Stomach (tissue), 9 donors: ENCODE results near the gene TGFBR3L. TPM values are rescaled to one million over a fixed set of nuclear protein-coding genes. Genes with fewer than 3 reads are reported as not detected.
"Not testable (repeated sequence)": the region's sequence is repeated elsewhere in the genome, so short reads cannot be mapped to it uniquely, and the experiment has no call there.

Experiments
- DNase-seq, 2 donors: peaks; one replicate each; pipeline versions ENCODE4 v3.0.0 to v3.0.0-alpha.2; 2013 to 2019
- H3K27ac ChIP-seq, 5 donors: fragments of 200-600 bp in 4 of 5; sonication (generic) in 4 of 5; one replicate each; pipeline ENCODE4 v1.5.1; 2013 to 2019; ENCODE audit warnings: mild to moderate bottlenecking in 1 of 5, moderate library complexity in 1 of 5
- H3K27me3 ChIP-seq, 3 donors: fragments of 200-600 bp; sonication (generic); one replicate each; pipeline ENCODE4 v1.5.1; 2017 to 2019; ENCODE audit warnings: mixed run types in 1 of 3
- H3K36me3 ChIP-seq, 4 donors: fragments of 200-600 bp; sonication (generic); 1 replicate in 3 of 4; 2 replicates in 1 of 4; pipeline ENCODE4 v1.5.1; 2016 to 2019
- H3K4me1 ChIP-seq, 4 donors: fragments of 200-600 bp; sonication (generic); one replicate each; pipeline ENCODE4 v1.5.1; 2016 to 2019
- H3K4me3 ChIP-seq, 4 donors: fragments of 200-600 bp; sonication (generic) in 3 of 4; one replicate each; pipeline ENCODE4 v1.5.1; 2016 to 2019; ENCODE audit warnings: mild to moderate bottlenecking in 1 of 4
- H3K9me3 ChIP-seq, 4 donors: fragments of 200-600 bp; sonication (generic); one replicate each; pipeline ENCODE4 v1.5.1; 2016 to 2019
- EP300 ChIP-seq: sonication (generic); formaldehyde crosslinking; IDR thresholded peaks from one replicate; pipeline ENCODE4 v1.6.1; 2017; ENCODE audit warnings: antibody characterized with exemption
- POLR2A ChIP-seq, 4 donors: fragments of 450-650 bp; IDR thresholded peaks; one replicate each; pipeline ENCODE4 v1.6.1; 2016; ENCODE audit warnings: antibody characterized with exemption in 4 of 4, control low read depth in 2 of 4, mild to moderate bottlenecking in 1 of 4, moderate library complexity in 1 of 4
- POLR2AphosphoS5 ChIP-seq, 3 donors: sonication (generic); formaldehyde crosslinking; IDR thresholded peaks; one replicate each; pipeline ENCODE4 v1.6.1; 2016; ENCODE audit warnings: antibody characterized with exemption in 3 of 3
- WGBS, 5 donors: extraction: QIAGEN DNeasy Blood & Tissue Kit in 3 of 5; methylation state at CpG; one replicate each; pipeline versions ENCODE4 v1.1.5 to v1.1.7; 2013 to 2018; 5-methylcytosine and 5-hydroxymethylcytosine counted together
- intact Hi-C: fragments of 100-400 bp; cut with DNase I; formaldehyde crosslinking; loops from one replicate; pipeline ENCODE4 v1.15.1; 2023; ENCODE audit warnings: low total_unique reads
- polyA plus RNA-seq, 3 donors: library from polyadenylated mRNA; stranded (reverse); fragments of 200-250 nt; gene quantifications; one replicate each; pipeline ENCODE4 v1.2.3, GENCODE V29; 2013
- total RNA-seq, 5 donors: library from RNA; depleted of rRNA; stranded (reverse); fragments of >200 nt; gene quantifications; one replicate each; pipeline versions ENCODE4 v1.1.0 to v1.2.3, GENCODE V29; 2014 to 2016
- TF ChIP-seq, protein P1 (sequence below), 7 experiments: fragments of 450-650 bp in 4 of 7; fragments of 200-600 bp in 3 of 7; sonication (generic) in 3 of 7; IDR thresholded peaks; one replicate each; pipeline ENCODE4 v1.5.1; 2016 to 2019; ENCODE audit warnings: antibody characterized with exemption in 7 of 7, control low read depth in 2 of 7, mild to moderate bottlenecking in 1 of 7
- donor health status: healthy with polysubstance abuse.
- donor health status: Bipolar disorder and iron deficiency.
- donor health status: healthy.

Gene TGFBR3L
- total and polyA plus RNA-seq, 8 donors: 1.5 TPM; not detected in 7

DNA sequence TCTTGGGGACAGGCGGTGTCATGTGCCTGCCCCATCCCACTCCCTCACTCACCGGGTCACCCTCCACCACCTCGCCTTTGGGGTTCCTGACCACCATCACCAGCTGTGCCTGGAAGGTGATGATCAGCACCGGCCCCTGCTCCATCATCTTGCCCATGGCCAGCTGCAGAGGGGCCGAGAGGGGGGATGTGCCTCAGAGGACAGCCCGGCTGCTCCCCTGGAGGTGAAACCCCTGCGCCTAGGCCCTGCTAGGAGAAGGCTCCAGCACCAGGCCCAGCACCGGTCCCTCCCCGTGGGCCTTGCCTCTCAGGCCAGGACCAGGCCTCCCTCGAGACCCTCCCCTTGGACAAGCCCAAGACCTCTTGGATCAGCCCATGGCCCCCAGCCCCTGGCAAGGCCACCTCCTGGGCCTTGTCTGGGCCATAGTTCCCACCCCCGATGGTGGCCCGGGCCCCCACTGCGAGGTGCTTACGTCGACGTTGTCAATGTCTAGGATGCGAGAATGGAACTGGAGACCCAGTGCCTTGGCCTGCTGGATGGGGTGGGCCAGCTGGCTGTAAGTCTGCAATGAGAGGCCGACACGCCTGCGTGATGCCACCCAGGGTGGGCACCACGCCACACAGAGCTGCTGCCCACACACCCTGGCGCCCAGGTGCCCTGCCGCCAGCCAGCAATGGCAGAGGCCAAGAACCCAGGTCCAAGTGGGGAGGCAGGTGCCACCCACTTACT, 13.1 kb downstream of the TGFBR3L start:
- Histone ChIP-seq H3K27me3 (peaks cover 0 to 12% (median 9%) of the 10 kb centered on the region in 3 donors), H3K4me3 (no peak overlapping the region), H3K4me1 (peaks cover 33 to 86% (median 56%) of the 10 kb centered on the region in 4 donors), H3K9me3 (no peaks in the 10 kb centered on the region), H3K36me3 (peaks cover 23 to 39% (median 37%) of the 10 kb centered on the region in 4 donors), H3K27ac (peak overlapping the region in 4 of 5 donors; percentile 57 to 89 (median 82))
- TF ChIP-seq POLR2AphosphoS5 (IDR thresholded peaks at IDR 0.05) (no peak), POLR2A (IDR thresholded peaks at IDR 0.05) (no peak)
- peak in 1 of 2 donors; percentile 21 for DNase-seq
- intact Hi-C loops: loop anchor here (10.0 kb wide), 1 partner anchor 73 kb away; no protein-coding TSS in a partner anchor
- 88 to 93% (median 91%) methylated on average over 11 to 23 of the region's 23 CpGs for WGBS, 5 donors

DNA sequence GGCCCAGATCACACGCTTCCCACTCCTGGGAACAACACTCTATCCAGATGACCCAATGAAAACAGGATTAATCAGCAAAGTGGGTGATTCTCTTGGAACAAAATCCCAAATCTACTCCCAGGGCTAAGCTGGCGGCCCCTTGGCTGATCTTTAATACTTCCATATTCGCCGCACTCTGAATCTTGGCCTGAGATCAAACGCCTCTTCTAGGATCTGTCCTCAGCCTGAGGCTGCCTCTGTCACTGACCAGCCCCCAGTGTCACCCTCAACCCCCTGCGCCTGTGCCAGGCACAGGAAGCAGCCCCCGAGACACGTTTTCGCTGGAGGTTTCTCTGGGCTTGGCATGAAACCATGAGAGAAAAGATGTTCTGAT, 13.7 kb downstream of the TGFBR3L start:
- 60 to 85% (median 72%) methylated on average over 9 of the region's 9 CpGs for WGBS, 5 donors
- intact Hi-C loops: loop anchor here (10.0 kb wide), 1 partner anchor 74 kb away; no protein-coding TSS in a partner anchor
- Histone ChIP-seq H3K9me3 (no peaks in the 10 kb centered on the region), H3K27me3 (peaks cover 0 to 12% (median 9%) of the 10 kb centered on the region in 3 donors), H3K4me1 (peaks cover 33 to 80% (median 56%) of the 10 kb centered on the region in 4 donors), H3K27ac (peak overlapping the region in 4 of 5 donors; percentile 57 to 89 (median 82)), H3K4me3 (no peak overlapping the region), H3K36me3 (peaks cover 26 to 39% (median 37%) of the 10 kb centered on the region in 4 donors)
- DNase-seq: peak in 1 of 2 donors; percentile 20
- TF ChIP-seq POLR2A (IDR thresholded peaks at IDR 0.05): no peak
- no peak for TF ChIP-seq EP300
- TF ChIP-seq, protein P1, sequence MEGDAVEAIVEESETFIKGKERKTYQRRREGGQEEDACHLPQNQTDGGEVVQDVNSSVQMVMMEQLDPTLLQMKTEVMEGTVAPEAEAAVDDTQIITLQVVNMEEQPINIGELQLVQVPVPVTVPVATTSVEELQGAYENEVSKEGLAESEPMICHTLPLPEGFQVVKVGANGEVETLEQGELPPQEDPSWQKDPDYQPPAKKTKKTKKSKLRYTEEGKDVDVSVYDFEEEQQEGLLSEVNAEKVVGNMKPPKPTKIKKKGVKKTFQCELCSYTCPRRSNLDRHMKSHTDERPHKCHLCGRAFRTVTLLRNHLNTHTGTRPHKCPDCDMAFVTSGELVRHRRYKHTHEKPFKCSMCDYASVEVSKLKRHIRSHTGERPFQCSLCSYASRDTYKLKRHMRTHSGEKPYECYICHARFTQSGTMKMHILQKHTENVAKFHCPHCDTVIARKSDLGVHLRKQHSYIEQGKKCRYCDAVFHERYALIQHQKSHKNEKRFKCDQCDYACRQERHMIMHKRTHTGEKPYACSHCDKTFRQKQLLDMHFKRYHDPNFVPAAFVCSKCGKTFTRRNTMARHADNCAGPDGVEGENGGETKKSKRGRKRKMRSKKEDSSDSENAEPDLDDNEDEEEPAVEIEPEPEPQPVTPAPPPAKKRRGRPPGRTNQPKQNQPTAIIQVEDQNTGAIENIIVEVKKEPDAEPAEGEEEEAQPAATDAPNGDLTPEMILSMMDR (IDR thresholded peaks at IDR 0.05): no peak
- no peak for TF ChIP-seq POLR2AphosphoS5 (IDR thresholded peaks at IDR 0.05)

DNA sequence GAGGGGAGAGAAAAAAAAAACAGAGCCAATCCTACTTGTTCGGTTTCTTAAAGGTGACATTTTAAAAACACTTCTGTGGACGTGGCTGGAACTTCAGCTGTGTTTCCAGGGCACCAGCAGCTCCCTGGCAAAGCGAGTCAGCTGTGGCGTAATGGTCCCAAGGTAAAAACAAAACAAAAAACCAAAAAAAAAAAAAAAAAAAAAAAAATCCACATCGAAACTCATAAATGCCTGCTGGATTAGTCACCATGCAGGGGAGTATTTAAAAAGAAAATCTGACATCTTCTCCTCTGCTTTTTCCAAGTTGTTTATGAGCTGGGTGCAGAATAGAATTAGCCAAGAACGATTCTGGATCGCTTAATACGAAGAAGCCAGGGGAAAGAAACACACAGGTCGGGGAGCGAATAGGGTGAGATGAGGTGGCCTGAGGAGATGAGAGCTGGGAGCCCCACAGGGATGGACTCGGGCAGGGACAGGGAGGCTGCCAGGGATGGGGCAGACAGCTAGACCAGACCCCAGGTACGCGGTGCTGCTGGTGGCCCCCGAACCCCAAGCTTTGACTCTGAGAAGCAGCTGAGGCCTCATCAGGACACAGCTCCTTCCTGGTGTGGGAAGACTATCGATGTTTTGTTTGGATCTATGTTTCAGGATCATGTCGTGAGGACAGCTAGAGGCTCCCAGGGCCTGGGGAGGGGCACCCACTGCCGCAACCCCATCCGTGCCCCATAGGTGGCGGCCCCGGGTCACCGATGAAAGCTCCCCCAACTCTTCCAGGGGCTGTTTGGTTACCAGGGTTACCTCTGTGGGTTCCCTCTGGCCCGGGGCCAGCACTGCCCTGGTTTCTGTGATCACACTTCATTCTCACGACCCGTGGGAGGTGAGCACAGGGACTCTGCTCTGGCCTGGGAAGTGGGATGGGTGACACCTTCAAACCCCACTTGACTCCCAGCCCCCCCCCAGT, 14.4 kb downstream of the TGFBR3L start:
- no peak overlapping the region for H3K4me3 ChIP-seq
- H3K9me3 ChIP-seq: no peaks in the 10 kb centered on the region
- peaks cover 0 to 12% (median 9%) of the 10 kb centered on the region in 3 donors for H3K27me3 ChIP-seq
- peak in 1 of 2 donors; percentile 70 for DNase-seq
- intact Hi-C loops: loop anchor here (10.0 kb wide), 1 partner anchor 74 kb away; no protein-coding TSS in a partner anchor
- WGBS, 5 donors: 51 to 69% (median 58%) methylated on average over 18 to 24 of the region's 24 CpGs
- TF ChIP-seq, protein P1 (IDR thresholded peaks at IDR 0.05): peak in 1 of 7 experiments; percentile 23
- TF ChIP-seq EP300 (no peak), POLR2A (IDR thresholded peaks at IDR 0.05) (no peak)
- peaks cover 33 to 75% (median 52%) of the 10 kb centered on the region in 4 donors for H3K4me1 ChIP-seq
- H3K27ac ChIP-seq: peak overlapping the region in 4 of 5 donors; percentile 57 to 89 (median 82)
- H3K36me3 ChIP-seq: peaks cover 33 to 46% (median 43%) of the 10 kb centered on the region in 4 donors

DNA sequence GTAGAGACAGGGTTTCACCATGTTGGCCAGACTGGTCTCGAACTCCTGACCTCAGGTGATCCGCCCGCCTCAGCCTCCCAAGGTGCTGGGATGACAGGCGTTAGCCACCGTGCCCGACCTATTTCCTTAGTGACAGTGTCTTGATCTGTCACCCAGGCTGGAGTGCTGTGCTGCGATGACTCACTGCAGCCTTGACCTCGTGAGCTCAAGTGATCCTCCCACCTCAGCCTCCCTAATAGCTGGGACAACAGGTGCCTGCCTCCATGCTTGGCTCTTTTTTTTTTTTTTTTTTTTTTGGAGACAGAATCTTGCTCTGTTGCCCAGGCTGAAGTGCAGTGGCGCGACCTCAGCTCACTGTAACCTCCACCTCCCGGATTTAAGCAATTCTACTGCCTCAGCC, 15.4 kb downstream of the TGFBR3L start:
- peaks cover 26 to 65% (median 44%) of the 10 kb centered on the region in 4 donors for H3K4me1 ChIP-seq
- intact Hi-C loops, H3K27me3 ChIP-seq, H3K4me3 ChIP-seq, H3K9me3 ChIP-seq: not testable (repeated sequence)
- peak in 1 of 2 donors; percentile 6 for DNase-seq
- peaks cover 43 to 56% (median 53%) of the 10 kb centered on the region in 4 donors for H3K36me3 ChIP-seq
- H3K27ac ChIP-seq: peak overlapping the region in 4 of 5 donors; percentile 42 to 89 (median 82)
- WGBS, 5 donors: 80 to 93% (median 87%) methylated on average over 8 to 11 of the region's 11 CpGs

DNA sequence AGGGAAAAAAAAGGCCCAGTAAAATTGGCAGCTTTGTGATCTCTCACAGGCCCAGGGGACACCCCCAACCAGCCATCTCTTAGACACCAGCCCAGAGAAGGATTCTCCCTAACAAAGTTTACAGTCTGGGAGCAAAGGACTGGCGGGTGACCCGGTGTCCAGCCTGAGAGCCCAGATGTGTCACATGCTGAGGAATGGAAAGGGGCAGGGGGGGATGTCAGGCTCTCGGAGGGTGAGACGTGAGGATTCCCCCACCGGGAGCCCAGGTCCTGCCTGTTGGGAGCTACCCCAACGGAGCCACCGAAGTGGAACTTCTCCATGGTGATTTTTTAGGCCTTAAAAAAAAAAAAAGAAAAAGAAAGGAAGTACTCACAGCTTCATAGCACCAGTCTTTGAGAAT, 16.1 kb downstream of the TGFBR3L start:
- Histone ChIP-seq H3K9me3 (no peaks in the 10 kb centered on the region), H3K27me3 (peaks cover 0 to under 1% (median 0%) of the 10 kb centered on the region in 3 donors), H3K4me1 (peaks cover 19 to 57% (median 37%) of the 10 kb centered on the region in 4 donors), H3K27ac (peak overlapping the region in 4 of 5 donors; percentile 42 to 89 (median 82)), H3K36me3 (peaks cover 51 to 64% (median 60%) of the 10 kb centered on the region in 4 donors), H3K4me3 (no peak overlapping the region)
- 78 to 92% (median 79%) methylated on average over 7 of the region's 7 CpGs for WGBS, 5 donors
- DNase-seq: peak in 1 of 2 donors; percentile 12
- TF ChIP-seq POLR2AphosphoS5 (IDR thresholded peaks at IDR 0.05) (no peak), EP300 (no peak), POLR2A (IDR thresholded peaks at IDR 0.05) (no peak)
- TF ChIP-seq, protein P1 (IDR thresholded peaks at IDR 0.05): no peak
- intact Hi-C loops: no loop called here
